Urinary bladder (tissue), 4 donors: ENCODE data around the gene PROSER2. TPM values are rescaled to one million over a fixed set of nuclear protein-coding genes. Genes with fewer than 3 reads are reported as not detected.
A peak's percentile ranks its signal among the peaks of the same experiment; 100 is the strongest.

ENCODE experiments used
- DNase-seq: peaks from one replicate; pipeline ENCODE4 v3.0.0-alpha.2; 2015; ENCODE audit errors: extremely low spot score
- H3K27ac ChIP-seq: one replicate; pipeline ENCODE4 v1.5.1; 2013; ENCODE audit warnings: low read depth, mild to moderate bottlenecking, moderate library complexity
- H3K36me3 ChIP-seq: one replicate; pipeline ENCODE4 v1.6.1; 2013; ENCODE audit warnings: mild to moderate bottlenecking, moderate library complexity; ENCODE audit not compliant: insufficient read depth
- H3K4me1 ChIP-seq: one replicate; pipeline ENCODE4 v1.6.1; 2013; ENCODE audit warnings: mild to moderate bottlenecking, moderate library complexity; ENCODE audit not compliant: insufficient read depth
- H3K4me3 ChIP-seq: one replicate; pipeline ENCODE4 v1.5.1; 2013; ENCODE audit warnings: low read depth, low read length
- WGBS: extraction: QIAGEN DNeasy Blood & Tissue Kit; methylation state at CpG from one replicate; pipeline ENCODE4 v1.1.7; 2013; 5-methylcytosine and 5-hydroxymethylcytosine counted together
- polyA plus RNA-seq: library from polyadenylated mRNA; stranded (reverse); fragments of 200-250 nt; gene quantifications from one replicate; pipeline ENCODE4 v1.2.3, GENCODE V29; 2013
- total RNA-seq: library from RNA; depleted of rRNA; stranded (reverse); fragments of >200 nt; gene quantifications from one replicate; pipeline ENCODE4 v1.2.3, GENCODE V29; 2014
- donor health status: healthy with polysubstance abuse.
- donor health status: healthy.

PROSER2 gene, protein sequence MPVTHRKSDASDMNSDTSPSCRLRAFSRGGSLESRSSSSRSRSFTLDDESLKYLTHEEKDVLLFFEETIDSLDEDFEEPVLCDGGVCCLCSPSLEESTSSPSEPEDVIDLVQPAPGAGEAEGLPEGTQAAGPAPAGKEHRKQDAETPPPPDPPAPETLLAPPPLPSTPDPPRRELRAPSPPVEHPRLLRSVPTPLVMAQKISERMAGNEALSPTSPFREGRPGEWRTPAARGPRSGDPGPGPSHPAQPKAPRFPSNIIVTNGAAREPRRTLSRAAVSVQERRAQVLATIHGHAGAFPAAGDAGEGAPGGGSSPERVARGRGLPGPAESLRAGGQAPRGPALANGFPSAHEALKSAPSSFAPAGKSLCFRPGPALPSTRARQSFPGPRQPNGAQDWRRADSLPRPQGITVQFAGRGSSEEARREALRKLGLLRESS
- 3.2 TPM for total RNA-seq
- polyA plus RNA-seq = 6.6 TPM

DNA sequence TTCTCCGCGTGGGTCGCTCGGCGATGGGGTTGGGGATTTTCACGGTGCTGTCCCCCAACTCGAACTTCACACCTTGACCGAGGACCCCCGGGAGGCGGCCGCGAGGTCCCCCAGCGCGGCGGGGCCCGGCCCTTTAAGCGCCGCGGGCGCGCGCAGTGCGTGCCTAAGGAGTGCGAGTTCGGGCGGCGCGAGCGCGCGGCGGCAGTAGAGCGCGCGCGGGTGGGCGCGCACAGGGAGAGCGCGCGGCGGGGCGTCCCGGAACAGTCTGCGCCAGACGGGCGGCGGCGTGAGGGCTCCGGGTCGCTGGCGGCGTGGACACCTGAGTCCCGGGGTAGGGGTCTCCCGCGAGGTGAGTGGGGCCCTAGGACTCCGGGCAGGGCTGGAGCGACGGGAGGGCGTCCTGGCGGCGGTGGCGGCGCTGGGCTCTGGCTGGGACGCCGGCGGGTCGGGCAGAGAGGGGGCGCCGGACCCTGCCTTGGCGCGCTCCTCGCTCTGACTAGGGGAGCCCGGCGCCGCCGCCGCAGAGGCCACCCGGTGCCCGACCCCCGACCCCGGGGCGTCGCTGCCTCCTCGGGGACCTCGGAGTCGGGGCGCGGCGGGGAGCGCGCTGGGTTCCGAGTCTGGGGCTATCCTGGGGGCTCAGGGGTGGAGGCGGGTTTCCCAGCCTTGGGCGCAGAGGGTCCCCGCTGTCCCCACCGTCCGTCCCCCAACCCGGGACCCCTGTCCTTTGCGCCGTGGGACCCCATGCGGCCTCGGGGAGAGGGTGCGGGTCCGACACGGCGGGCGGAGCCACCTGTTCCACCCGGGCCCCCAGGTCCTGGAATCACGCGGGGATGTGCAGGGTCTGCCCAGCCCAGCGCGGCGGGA, at the start of gene PROSER2:
Gene PROSER2 (plus strand): TSS at position 235 of the 867 bp plus-strand sequence. CDS start 28,722 bp downstream, outside the sequence.
- no peaks in the 10 kb centered on the region for H3K36me3 ChIP-seq
- H3K4me3 ChIP-seq = peak within 1 kb of the TSS; percentile 94
- WGBS = 1% methylated on average over 113 of the region's 114 CpGs
- no peaks in the 10 kb centered on the region for H3K4me1 ChIP-seq
- H3K27ac ChIP-seq = peak within 1 kb of the TSS; percentile 91
- DNase-seq = no peak

GRCh38 chr10:11773761-11774441, 49.3 kb upstream of the PROSER2 start:
- no peak for DNase-seq
- no peak overlapping the region for H3K4me3 ChIP-seq
- no peaks in the 10 kb centered on the region for H3K36me3 ChIP-seq
- 75% methylated on average over 14 of the region's 14 CpGs for WGBS
- H3K4me1 ChIP-seq = peaks cover 2% of the 10 kb centered on the region
- H3K27ac ChIP-seq = no peak overlapping the region

DNA sequence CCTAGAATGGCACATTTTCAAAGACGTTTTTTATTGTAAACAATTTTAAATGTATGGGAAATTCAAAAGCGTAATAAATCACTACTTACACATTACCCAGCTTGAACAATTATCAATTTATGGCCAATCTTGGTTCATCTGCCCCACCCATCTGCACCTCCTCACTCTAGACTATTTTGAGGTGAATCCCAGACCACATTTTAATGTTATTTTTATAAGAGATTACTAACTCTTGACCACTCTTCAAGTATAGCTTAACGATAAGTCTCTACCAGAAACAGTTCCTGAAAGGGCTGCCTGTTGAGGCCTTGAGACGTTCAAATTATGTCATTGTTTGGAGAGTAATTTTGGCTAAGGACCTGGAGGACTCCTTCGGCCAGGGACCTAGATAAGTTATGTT, 47.7 kb upstream of the PROSER2 start:
- Histone ChIP-seq H3K36me3 (no peaks in the 10 kb centered on the region), H3K4me3 (no peak overlapping the region), H3K27ac (no peak overlapping the region), H3K4me1 (peaks cover 2% of the 10 kb centered on the region)
- 38% methylated on average over 5 of the region's 5 CpGs for WGBS
- DNase-seq = no peak

- no peak overlapping the region for H3K27ac ChIP-seq
- H3K4me1 ChIP-seq = peaks cover 2% of the 10 kb centered on the region
- H3K4me3 ChIP-seq = no peak overlapping the region
- H3K36me3 ChIP-seq = no peaks in the 10 kb centered on the region
- WGBS = 78% methylated on average over 3 of the region's 3 CpGs
- DNase-seq = no peak
Measured at GRCh38 chr10:11776080-11776479, 47.1 kb upstream of the PROSER2 start.

GRCh38 chr10:11781114-11781513, 42.0 kb upstream of the PROSER2 start:
- H3K4me1 ChIP-seq = peaks cover 2% of the 10 kb centered on the region
- no peaks in the 10 kb centered on the region for H3K36me3 ChIP-seq
- 90% methylated on average over 6 of the region's 6 CpGs for WGBS
- H3K4me3 ChIP-seq = no peak overlapping the region
- DNase-seq = no peak
- H3K27ac ChIP-seq = no peak overlapping the region

- DNase-seq = peak; percentile 42
- WGBS = 73% methylated on average over 18 of the region's 18 CpGs
Measured at GRCh38 chr10:11782793-11783557, 40.2 kb upstream of the PROSER2 start.

DNA sequence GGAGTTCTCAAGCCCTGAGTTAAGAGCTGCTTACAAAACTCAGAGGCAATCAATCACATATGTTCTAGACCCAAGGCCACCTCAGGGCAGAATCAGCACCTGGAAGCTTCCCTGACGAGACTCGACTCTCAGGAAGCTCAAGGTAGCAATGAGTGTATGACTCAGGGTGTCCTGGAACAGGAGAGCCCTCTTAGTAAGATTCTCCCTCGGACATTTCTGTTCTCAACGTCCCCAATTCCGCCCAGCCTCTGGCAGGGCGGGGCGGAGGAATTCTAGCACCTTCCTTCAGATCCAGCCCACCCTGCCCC, 39.6 kb upstream of the PROSER2 start:
- WGBS = 80% methylated on average over 7 of the region's 7 CpGs
- Histone ChIP-seq H3K36me3 (no peaks in the 10 kb centered on the region), H3K27ac (no peak overlapping the region), H3K4me1 (no peaks in the 10 kb centered on the region), H3K4me3 (no peak overlapping the region)
- DNase-seq = no peak

More at GRCh38 chr10:11782793-11783557, 40.2 kb upstream of the PROSER2 start:
- H3K4me1 ChIP-seq = peaks cover under 1% of the 10 kb centered on the region
- H3K27ac ChIP-seq = no peak overlapping the region
- H3K36me3 ChIP-seq = no peaks in the 10 kb centered on the region
- no peak overlapping the region for H3K4me3 ChIP-seq

GRCh38 chr10:11787374-11787773, 35.8 kb upstream of the PROSER2 start:
- Histone ChIP-seq H3K4me1 (no peaks in the 10 kb centered on the region), H3K4me3 (no peak overlapping the region), H3K27ac (no peak overlapping the region), H3K36me3 (no peaks in the 10 kb centered on the region)
- 90% methylated on average over 9 of the region's 9 CpGs for WGBS
- no peak for DNase-seq

GRCh38 chr10:11787846-11788245, 35.3 kb upstream of the PROSER2 start:
- H3K36me3 ChIP-seq = no peaks in the 10 kb centered on the region
- DNase-seq = no peak
- 84% methylated on average over 10 of the region's 10 CpGs for WGBS
- no peak overlapping the region for H3K27ac ChIP-seq
- H3K4me3 ChIP-seq = no peak overlapping the region
- H3K4me1 ChIP-seq = no peaks in the 10 kb centered on the region

DNA sequence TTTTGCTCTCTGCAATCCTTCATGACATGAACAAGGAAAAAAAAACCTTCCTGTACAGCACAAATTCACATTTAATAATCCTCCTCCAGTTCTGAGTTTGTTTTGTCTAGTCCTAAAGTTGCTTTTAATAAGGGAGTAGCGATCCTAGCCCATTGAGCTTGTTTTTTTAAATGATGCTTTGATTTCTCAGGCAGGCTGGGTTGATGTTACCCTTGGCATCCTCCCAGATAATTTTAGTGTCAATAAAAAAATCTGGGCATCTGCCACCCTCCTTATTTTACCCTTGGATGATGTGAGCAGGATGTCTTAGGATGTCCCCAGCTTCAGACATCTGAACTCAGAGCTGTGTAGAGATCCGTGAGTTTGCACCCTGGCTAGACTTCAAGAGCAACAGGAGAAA, 33.9 kb upstream of the PROSER2 start:
- H3K4me3 ChIP-seq = no peak overlapping the region
- no peak overlapping the region for H3K27ac ChIP-seq
- 61% methylated on average over 2 of the region's 2 CpGs for WGBS
- H3K4me1 ChIP-seq = no peaks in the 10 kb centered on the region
- no peaks in the 10 kb centered on the region for H3K36me3 ChIP-seq
- no peak for DNase-seq

DNA sequence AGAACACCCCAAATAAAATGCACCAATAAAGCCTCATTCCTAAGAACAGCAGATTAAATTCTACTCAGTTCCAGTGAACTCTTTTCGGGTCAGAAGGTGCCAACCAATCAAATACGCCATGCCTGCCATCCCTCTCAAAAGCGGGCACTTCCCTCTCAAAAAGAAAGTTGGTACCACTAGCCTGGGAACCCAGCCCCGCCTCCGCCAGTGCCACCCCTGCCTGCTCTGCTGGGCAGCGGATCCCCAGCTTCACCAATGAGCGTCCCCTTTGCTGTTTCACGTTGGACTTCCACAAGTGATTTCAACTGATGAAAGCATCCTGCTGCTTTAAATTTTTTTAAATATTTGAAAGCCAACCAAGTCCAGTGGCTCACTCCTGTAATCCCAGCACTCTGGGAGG, 33.2 kb upstream of the PROSER2 start:
- Histone ChIP-seq H3K27ac (no peak overlapping the region), H3K36me3 (no peaks in the 10 kb centered on the region), H3K4me1 (no peaks in the 10 kb centered on the region), H3K4me3 (no peak overlapping the region)
- DNase-seq = no peak
- WGBS = 88% methylated on average over 8 of the region's 8 CpGs

- 88% methylated on average over 12 of the region's 12 CpGs for WGBS
Measured at GRCh38 chr10:11793762-11794479, 29.2 kb upstream of the PROSER2 start.

More at GRCh38 chr10:11793762-11794479, 29.2 kb upstream of the PROSER2 start:
- no peak for DNase-seq
- H3K4me1 ChIP-seq = no peaks in the 10 kb centered on the region
- H3K27ac ChIP-seq = no peak overlapping the region
- H3K36me3 ChIP-seq = no peaks in the 10 kb centered on the region
- no peak overlapping the region for H3K4me3 ChIP-seq
